Activated CD8-positive, alpha-beta memory T cell treated with anti-CD3 and anti-CD28 coated beads, Interleukin-2, amount 50 U/mL, for 4 hours (primary cell): ENCODE measurements around the gene ZC3HAV1L.
"Not testable (repeated sequence)": the region's sequence is repeated elsewhere in the genome, so short reads cannot be mapped to it uniquely, and the experiment has no call there.

Experiments
- DNase-seq: peaks from one replicate; pipeline ENCODE4 v3.0.0-alpha.2; 2020

ZC3HAV1L gene, protein sequence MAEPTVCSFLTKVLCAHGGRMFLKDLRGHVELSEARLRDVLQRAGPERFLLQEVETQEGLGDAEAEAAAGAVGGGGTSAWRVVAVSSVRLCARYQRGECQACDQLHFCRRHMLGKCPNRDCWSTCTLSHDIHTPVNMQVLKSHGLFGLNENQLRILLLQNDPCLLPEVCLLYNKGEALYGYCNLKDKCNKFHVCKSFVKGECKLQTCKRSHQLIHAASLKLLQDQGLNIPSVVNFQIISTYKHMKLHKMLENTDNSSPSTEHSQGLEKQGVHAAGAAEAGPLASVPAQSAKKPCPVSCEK

GRCh38 chr7:139035586-139036353, at the start of gene ZC3HAV1L:
Gene ZC3HAV1L, minus strand, starts transcription at chr7:139036042. Its CDS starts 25 bp downstream, at chr7:139036017.
- DNase-seq, result peak; percentile 49

DNA sequence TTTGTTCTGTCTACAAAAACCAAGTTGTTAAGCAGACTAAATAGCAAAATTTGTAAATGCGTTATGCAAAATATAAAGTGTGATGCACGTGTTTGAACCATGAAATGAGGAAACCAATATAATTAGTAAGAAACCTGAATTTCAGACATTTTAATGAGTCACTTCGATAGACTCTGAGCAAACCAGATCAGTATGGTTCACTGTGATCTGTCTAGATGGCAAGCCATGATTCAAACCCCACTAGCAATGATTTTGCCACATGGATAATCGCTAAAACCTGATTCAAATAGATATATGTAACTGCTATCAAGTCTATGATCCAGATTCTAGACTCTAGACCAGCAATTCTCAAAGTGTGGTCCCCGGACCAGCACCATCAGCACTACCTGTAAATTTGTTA, 48.9 kb upstream of the ZC3HAV1L start:
- no peak for DNase-seq

DNA sequence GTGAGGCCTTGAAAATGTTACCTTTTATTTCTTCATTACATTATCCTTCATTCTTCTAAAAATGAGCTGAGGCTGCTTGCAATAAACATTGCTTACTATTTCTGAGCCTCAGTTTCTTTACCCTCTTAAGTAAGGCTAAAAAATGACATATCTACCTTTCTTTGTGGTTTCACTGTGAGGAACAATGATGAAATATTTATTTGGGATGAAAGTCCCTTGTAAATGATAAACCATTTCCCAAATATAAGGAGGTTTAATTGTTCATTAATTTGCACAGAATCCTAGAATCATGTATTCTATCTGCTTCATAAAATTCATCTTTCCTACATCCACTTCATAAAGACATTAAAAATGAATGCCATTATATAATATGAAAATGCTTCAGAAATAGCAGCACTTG, 45.7 kb upstream of the ZC3HAV1L start:
- DNase-seq, result no peak

GRCh38 chr7:139080905-139081304, 45.1 kb upstream of the ZC3HAV1L start:
- DNase-seq, result no peak

DNA sequence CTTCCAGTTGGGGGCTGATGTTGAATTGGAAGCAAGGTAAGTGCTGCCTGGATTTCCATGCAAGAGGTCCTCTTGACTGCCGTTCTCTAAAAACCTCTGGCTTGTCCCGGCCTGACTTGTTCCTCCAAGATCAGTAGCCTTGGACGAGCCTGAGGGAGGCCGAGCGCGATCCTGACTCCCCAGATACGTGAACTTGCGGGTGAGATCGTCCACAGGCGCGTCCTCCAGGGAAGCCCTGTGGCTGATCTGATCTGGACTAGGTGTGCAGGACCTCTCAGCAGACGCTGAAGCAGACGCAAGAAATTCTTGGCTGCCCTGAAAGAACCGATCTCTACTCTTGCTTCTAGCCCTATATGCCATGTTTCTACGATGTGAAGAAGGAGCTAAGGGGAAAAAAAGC, 44.0 kb upstream of the ZC3HAV1L start:
- DNase-seq, result no peak

GRCh38 chr7:139078911-139079310, 43.1 kb upstream of the ZC3HAV1L start:
- DNase-seq, result no peak

DNA sequence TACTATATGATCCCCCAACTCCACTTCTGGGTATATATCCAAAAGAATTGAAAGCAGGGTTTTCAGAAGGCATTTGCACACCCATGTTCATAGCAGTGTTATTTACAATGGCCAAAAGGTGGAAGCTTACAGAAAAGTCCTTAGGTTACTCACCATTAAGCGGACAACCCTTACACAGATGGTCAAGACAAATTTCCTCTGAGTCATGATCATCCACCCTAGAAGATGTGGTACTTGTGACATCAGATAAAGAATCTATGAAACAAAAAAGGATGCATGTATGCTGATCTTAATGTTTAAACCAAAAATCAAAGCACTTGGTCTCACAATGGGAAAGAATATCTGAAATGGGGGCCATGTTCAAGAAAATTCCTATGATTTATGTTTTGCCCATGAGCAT, 42.6 kb upstream of the ZC3HAV1L start:
- no peak for DNase-seq

- not testable (repeated sequence) for DNase-seq
Observed at GRCh38 chr7:139077706-139078105, 41.9 kb upstream of the ZC3HAV1L start.

- DNase-seq, result no peak
Observed at GRCh38 chr7:139075871-139076686, 40.2 kb upstream of the ZC3HAV1L start.

- peak; percentile 63 for DNase-seq
Observed at GRCh38 chr7:139075031-139075652, 39.3 kb upstream of the ZC3HAV1L start.

DNA sequence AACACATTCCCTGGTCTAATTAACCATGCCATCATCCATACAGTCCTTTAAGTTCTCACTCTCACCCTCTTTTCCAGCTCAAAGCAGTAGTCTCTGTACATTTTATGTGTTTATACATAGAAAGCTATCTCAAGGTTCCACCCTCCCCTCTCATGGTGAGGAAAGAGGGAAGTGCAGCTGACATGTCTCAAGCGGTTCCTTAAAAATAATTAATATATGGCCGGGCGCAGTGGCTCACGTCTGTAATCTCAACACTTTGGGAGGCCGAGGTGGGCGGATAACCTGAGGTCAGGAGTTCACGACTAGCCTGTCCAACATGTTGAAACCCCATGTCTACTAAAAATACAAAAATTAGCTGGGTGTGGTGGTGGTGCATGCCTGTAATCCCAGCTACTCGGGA, 37.0 kb upstream of the ZC3HAV1L start:
- DNase-seq, result no peak

DNA sequence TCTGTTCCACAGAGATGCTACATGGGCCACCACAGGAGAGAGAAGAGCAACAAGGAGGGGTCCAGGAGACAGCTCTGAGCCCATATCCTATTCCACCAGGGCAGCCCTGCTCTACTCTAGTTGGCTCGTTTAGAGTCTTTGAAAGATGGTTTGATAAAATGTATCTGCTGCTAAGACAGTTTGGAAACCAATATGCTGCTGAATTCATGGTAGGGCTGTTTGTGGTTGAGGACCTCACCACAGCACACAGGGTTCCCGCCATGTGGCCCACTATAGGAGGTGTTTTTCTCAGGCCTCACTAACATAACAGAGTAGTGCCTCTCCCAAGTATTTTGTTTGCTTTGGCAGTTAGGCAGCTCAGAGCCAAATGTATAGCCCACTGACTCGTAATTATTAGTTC, 35.8 kb upstream of the ZC3HAV1L start:
- DNase-seq, result no peak

DNA sequence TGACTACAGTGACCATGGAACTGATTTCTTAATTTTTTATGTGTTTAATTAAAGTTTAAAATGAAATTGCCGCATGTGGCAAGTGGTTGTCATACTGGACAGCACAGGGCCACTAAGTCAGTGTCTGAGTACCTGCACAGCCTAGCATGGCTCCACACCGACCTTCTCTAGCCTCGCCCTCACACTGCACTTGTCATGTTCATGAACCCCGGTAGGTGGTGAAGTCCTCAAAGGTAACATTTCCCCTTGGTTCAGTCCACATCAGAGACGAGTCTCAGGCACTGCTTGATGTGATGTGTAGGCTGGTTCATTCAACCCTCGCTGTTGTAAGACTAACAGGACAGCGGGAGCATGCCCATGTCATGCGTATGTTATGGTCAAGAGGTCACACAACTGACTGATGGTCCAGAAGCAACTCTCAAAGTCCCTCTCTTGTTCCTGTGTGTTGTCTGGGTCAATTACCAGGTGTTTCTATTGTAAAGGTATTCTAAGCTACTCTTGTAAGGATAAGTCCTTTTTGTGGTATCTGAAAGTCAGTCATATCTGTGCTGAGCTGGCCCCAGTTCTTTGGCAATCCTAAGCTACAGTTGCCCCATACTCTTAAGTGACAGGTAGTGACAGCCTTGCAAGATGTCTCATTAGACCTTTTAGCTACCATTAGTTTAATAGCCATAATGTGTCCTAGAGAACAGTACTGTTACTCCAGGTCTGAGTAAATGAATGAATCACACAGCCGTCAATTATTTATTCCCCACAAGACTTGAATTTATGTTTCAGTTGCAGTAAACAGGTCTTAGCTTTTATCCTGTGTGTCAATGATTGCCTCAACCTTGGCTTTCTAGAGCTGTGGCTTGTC, 32.9 kb upstream of the ZC3HAV1L start:
- no peak for DNase-seq

GRCh38 chr7:139066315-139066714, 30.5 kb upstream of the ZC3HAV1L start:
- no peak for DNase-seq

GRCh38 chr7:139065323-139065722, 29.5 kb upstream of the ZC3HAV1L start:
- DNase-seq, result no peak

DNA sequence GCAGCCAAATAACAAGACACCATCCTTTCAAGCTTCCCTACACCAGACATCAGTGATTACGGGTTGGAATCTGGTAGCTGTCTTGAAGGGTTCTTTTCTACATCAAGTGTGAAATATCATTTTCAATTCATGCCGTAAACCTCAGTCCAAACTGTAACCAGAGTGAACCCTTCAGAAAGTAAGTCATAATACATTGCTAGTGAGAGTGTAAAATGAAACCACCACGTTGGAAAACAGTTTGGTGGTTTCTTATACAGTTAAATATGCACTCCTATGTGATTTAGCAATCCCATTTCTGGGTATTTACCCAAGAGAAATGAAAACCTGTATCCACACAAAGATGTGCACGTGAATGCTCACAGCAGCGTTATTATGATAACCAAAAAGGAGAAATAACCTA, 25.6 kb upstream of the ZC3HAV1L start:
- DNase-seq, result no peak

- DNase-seq, result no peak
Observed at GRCh38 chr7:139060695-139061237, 24.9 kb upstream of the ZC3HAV1L start.

DNA sequence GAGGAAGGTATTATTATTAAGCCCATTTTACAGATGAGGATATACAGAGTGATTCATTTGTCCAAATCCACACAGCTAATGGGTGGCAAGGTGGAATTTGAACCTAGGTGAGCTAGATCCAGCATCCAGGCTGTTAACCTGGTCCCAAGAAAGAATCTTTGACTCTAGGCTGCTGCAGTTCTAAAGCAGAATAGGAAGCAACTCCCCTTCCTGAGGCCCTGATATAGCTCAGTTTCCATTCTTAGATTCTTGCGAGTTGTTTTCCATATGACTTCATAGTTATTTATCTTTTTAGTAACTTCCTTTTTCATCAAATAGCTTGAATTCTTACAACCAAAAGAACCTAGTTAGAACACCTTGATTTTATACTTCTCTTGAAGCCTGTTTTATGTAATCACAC, 24.1 kb upstream of the ZC3HAV1L start:
- DNase-seq, result no peak

DNA sequence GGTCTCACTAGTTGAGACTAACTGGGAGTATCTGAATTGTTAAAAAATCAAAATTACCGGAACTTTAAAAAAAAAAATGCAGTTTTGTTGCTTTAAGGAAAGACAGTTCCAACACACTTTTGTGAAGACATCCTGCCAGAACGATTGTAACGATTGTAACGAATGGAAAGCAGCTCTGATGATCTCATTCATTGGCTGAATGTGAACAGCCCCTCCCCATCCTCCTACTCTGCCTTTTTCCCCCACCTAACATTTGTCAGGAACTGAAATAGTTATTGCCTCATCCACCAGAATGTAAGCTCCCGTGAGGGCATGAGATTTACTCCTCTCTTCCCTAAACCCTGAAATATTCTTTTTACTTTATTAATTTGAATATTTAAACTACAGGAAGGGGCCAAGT, 23.1 kb upstream of the ZC3HAV1L start:
- DNase-seq, result no peak

DNA sequence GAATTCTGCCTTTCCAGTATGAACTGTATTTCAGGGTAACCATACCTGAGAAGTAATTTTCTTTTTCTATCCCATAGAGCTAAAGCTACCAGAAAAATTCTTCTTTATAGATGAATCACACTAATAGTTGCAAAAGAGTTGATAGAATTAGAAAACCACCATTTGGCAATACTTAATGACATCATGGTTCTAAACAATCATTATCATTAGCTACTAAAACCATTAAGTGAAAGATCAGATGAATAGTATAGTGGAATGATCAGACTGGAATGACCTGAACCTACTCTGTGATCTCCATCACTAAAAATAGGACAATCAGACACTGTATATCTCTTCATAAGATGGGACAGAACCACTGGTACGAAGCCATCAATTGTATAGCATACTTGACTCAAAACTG, 19.8 kb upstream of the ZC3HAV1L start:
- DNase-seq, result no peak

GRCh38 chr7:139054656-139055055, 18.8 kb upstream of the ZC3HAV1L start:
- not testable (repeated sequence) for DNase-seq

DNA sequence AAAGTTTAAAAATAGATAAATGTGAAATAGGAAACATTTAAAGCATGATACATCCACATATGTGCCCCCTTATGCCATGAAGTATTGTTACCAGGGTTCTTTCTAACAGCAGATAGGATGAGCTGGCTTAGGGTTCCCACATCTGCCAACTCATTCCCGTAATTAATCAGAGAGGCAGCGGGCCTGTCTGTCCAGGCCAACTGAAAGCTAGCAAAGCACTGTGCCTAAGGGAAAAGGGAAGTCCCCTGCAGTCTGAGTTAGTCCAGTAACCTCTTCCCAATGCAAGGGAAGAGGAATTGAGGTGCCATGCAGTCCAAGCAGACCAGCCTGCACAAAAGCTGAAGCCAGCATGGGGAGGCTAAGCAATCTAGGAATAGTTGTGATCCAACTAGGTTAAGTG, 18.3 kb upstream of the ZC3HAV1L start:
- no peak for DNase-seq
